BE2C (cell line): Measurements from ENCODE around the gene PRAC2.

ENCODE experiments used
- DNase-seq: peaks from one replicate; pipeline ENCODE4 v3.0.0-alpha.2; 2020
- H3K27me3 ChIP-seq: fragments of 250-450 bp; sonication (Bioruptor Pico); 2 replicates; pipeline ENCODE4 v1.5.1; 2020; ENCODE audit warnings: mild to moderate bottlenecking
- H3K36me3 ChIP-seq: fragments of 250-450 bp; sonication (Bioruptor Pico); 2 replicates; pipeline ENCODE4 v1.5.1; 2020; ENCODE audit warnings: mild to moderate bottlenecking
- H3K4me1 ChIP-seq: fragments of 250-450 bp; sonication (Bioruptor Pico); 2 replicates; pipeline ENCODE4 v1.5.1; 2020
- H3K4me3 ChIP-seq: 2 replicates; pipeline ENCODE4 v1.5.1; 2011; ENCODE audit warnings: low read depth, low read length
- H3K9me3 ChIP-seq: fragments of 250-450 bp; sonication (Bioruptor Pico); 2 replicates; pipeline ENCODE4 v1.5.1; 2020
- CTCF ChIP-seq: IDR thresholded peaks from 2 replicates; pipeline ENCODE4 v1.5.1; 2012; ENCODE audit warnings: mild to moderate bottlenecking, low read depth, low read length

Gene PRAC2

GRCh38 chr17:48732688-48733629 is 10.0 kb downstream of the PRAC2 start:
- Histone ChIP-seq H3K4me1 (no peaks in the 10 kb centered on the region), H3K36me3 (no peaks in the 10 kb centered on the region), H3K27me3 (peaks cover 96% of the 10 kb centered on the region), H3K9me3 (no peaks in the 10 kb centered on the region), H3K4me3 (no peak overlapping the region)
- no peak for DNase-seq
- TF ChIP-seq CTCF = no peak

GRCh38 chr17:48733632-48734328 is 10.8 kb downstream of the PRAC2 start:
- peaks cover 96% of the 10 kb centered on the region for H3K27me3 ChIP-seq
- no peaks in the 10 kb centered on the region for H3K4me1 ChIP-seq
- no peak for DNase-seq
- no peaks in the 10 kb centered on the region for H3K36me3 ChIP-seq
- no peak overlapping the region for H3K4me3 ChIP-seq
- no peaks in the 10 kb centered on the region for H3K9me3 ChIP-seq
- TF ChIP-seq CTCF = no peak

GRCh38 chr17:48734333-48735061 is 11.5 kb downstream of the PRAC2 start:
- H3K9me3 ChIP-seq = no peaks in the 10 kb centered on the region
- no peaks in the 10 kb centered on the region for H3K36me3 ChIP-seq
- H3K27me3 ChIP-seq = peaks cover 96% of the 10 kb centered on the region
- H3K4me3 ChIP-seq = no peak overlapping the region
- DNase-seq = no peak
- TF ChIP-seq CTCF = no peak
- H3K4me1 ChIP-seq = no peaks in the 10 kb centered on the region

- Histone ChIP-seq H3K4me3 (no peak overlapping the region), H3K36me3 (no peaks in the 10 kb centered on the region), H3K4me1 (no peaks in the 10 kb centered on the region), H3K27me3 (peaks cover 95% of the 10 kb centered on the region), H3K9me3 (no peaks in the 10 kb centered on the region)
- DNase-seq = no peak
- TF ChIP-seq CTCF = no peak
Measured at GRCh38 chr17:48735062-48735351, 12.0 kb downstream of the PRAC2 start.

- DNase-seq = no peak
- Histone ChIP-seq H3K36me3 (no peaks in the 10 kb centered on the region), H3K4me3 (no peak overlapping the region), H3K9me3 (no peaks in the 10 kb centered on the region), H3K4me1 (no peaks in the 10 kb centered on the region), H3K27me3 (peaks cover 97% of the 10 kb centered on the region)
- TF ChIP-seq CTCF = no peak
Measured at GRCh38 chr17:48737330-48738043, 14.5 kb downstream of the PRAC2 start.
